GM19351 (cell line): ENCODE measurements around the gene TNNC2.

ENCODE experiments used
- ATAC-seq: cut with Tn5 transposase; IDR thresholded peaks from one replicate; pipeline ENCODE4 v1.9.1; 2021; ENCODE audit warnings: mild to moderate bottlenecking, moderate library complexity; ENCODE audit not compliant: unreplicated experiment

The TNNC2 gene

DNA sequence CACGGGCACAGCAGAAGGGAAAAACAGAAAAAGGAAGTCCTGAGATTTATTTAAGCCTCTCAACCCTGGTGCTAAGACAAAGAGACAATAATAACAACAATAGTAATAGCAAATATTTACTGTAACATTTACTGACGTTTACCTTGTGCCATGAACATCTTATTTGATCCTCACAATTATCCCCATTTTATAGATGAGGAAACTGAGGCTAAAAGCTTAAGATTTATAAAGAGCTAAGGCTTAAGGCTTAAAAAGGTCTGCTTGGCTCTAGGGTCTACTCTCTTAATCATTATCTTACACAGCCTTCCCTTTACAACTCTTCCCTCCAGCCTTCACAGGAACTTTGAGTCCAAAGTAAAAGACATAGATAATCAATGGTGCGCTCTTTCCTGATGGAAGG lies 38.8 kb downstream of the TNNC2 start:
- no peak for ATAC-seq

GRCh38 chr20:45783656-45784294 lies 43.3 kb downstream of the TNNC2 start:
- ATAC-seq: no peak

GRCh38 chr20:45782890-45783289 lies 44.2 kb downstream of the TNNC2 start:
- no peak for ATAC-seq

- ATAC-seq: no peak
Observed at GRCh38 chr20:45781391-45781931, 45.7 kb downstream of the TNNC2 start.

DNA sequence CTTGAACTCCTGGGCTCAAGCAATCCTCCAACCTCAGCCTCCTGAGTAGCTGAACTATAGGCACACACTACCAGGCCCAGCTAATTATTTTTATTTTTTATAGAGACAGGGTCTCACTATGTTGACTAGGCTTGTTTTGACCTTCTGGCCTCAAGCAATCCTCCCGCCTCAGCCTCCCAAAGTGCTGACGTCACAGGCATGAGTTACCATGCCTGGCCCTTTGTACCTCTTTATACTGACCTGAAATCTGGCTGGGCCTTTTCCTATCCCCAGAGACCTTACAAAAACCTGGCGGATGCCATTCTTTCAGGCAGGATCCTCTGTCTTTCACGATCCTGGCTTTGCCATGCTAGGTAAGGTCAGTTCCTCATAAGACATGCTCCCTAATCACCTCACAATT lies 47.0 kb downstream of the TNNC2 start:
- ATAC-seq: no peak

DNA sequence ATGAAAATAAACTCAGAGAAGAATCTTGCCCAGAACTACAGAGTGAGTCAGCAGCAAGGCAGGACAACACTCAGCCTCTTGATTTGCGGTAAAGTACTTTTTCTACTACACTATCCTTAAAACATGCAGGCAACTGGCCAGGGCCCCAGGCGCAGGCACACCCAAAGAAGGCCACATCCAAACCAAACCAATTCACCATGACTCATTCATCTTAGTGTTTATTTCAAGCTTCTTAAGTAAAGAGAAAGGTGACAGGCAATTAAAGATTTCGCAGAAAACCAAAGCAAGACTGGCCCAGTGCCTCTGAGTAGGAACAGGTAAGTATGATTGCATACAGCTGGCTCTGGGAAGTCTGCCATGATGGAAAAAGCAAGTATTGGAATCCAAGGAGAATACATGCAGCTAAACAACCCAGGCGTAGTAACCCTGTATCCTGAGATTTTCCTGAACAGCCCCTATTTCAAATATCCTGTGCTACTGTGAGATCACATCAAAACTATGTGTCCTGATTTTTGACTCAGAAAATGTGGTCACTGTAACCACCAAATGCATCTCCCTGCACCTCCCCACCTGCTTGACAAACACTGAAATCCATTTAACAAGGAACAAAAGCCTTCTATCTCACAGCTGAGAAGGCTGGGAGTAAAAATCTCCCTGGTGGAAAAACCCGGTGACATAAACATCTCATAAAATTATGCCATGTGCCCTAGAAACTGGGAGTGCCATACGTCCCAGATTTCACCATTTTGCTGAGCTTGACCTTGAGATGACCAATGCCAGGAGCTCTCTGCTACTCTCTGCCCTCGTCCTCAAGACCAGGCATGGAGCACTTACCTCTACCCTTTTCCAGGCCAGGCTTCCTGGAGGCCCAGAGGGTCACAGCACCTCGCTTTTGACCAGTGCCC lies 47.8 kb downstream of the TNNC2 start:
- ATAC-seq: no peak

DNA sequence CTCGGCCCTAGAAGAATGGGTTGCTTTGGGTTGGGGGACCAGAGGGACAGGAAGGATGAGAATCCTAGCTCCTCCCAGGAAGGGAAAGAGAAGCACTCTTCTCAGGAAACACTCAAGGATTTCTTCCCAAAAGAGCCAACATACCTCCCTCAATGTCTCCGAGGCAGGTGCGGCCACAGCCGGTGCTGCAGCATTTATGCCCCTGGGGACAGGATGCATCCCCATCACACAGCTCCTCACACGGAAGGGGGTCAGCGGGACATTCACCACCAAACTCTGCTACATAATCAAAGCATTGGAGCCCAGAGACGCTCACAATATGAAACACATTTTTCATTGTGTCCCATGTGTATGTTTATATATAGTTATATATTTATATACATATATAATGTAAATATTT lies 50.2 kb downstream of the TNNC2 start:
- no peak for ATAC-seq

DNA sequence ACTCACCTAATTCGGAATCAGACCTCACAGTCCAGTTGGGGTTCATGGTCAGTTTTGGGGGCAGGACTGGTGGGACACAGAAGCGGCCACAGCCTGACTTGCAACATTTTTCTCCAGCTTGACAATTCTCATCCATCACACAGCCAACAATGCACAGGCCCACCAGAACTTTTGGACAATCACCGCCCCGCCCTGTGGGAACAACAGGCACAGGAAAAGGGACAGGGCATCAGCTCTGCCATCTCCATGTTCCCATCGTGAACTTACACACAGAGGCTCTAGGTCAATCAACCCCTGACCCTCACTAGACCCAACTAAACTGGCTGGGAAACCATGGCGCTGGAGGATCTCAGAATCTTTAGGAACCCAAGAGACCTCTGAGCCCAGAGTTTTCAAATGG lies 51.7 kb downstream of the TNNC2 start:
- ATAC-seq: no peak

GRCh38 chr20:45774945-45775344 lies 52.2 kb downstream of the TNNC2 start:
- no peak for ATAC-seq
